Measurements from ENCODE around the gene OPN1MW. TPM values are rescaled to one million over a fixed set of nuclear protein-coding genes. Genes with fewer than 3 reads are reported as not detected.
"Not testable (repeated sequence)": the region's sequence is repeated elsewhere in the genome, so short reads cannot be mapped to it uniquely, and the experiment has no call there.

OPN1MW gene
- not detected for polyA plus RNA-seq
- long read RNA-seq, donor 1, result 0 reads
- long read RNA-seq, donor 2, result 0 reads
- long read RNA-seq, donor 3, result 0 reads
- long read RNA-seq, donor 4, result 0 reads
- long read RNA-seq, donor 5, result 0 reads
- long read RNA-seq, donor 6, result 0 reads
- long read RNA-seq, donor 7, result 0 reads
- long read RNA-seq, donor 8, result 0 reads
- long read RNA-seq, donor 9, result 0 reads
- long read RNA-seq, donor 10, result 0 reads
- long read RNA-seq, donor 11, result 0 reads

- DNase-seq; H3K27me3 ChIP-seq (ENCODE audit: control insufficient read depth, insufficient read depth, low read length); H3K4me3 ChIP-seq (ENCODE audit: low read length); H3K9me3 ChIP-seq (ENCODE audit: control insufficient read depth, low read depth, low read length); H3K27ac ChIP-seq (ENCODE audit: low read length); H3K4me1 ChIP-seq (ENCODE audit: control insufficient read depth, insufficient read depth, low read length); H3K36me3 ChIP-seq (ENCODE audit: control insufficient read depth, insufficient read depth, low read length): not testable (repeated sequence)
- WGBS (ENCODE audit: insufficient coverage, low lambda C conversion rate), result no CpG with 5 or more reads among the region's 14 CpGs
Observed at GRCh38 chrX:154182296-154182695, at the start of gene OPN1MW. TSS of gene OPN1MW (plus strand) at chrX:154182596. CDS start at chrX:154182678, 82 bp downstream.

- Histone ChIP-seq H3K4me3 (ENCODE audit: low read length) (no peak overlapping the region), H3K36me3 (ENCODE audit: control insufficient read depth, insufficient read depth, low read length) (no peaks in the 10 kb centered on the region), H3K9me3 (ENCODE audit: control insufficient read depth, low read depth, low read length) (no peaks in the 10 kb centered on the region), H3K27me3 (ENCODE audit: control insufficient read depth, insufficient read depth, low read length) (no peaks in the 10 kb centered on the region), H3K27ac (ENCODE audit: low read length) (no peak overlapping the region), H3K4me1 (ENCODE audit: control insufficient read depth, insufficient read depth, low read length) (no peaks in the 10 kb centered on the region)
- WGBS (ENCODE audit: insufficient coverage, low lambda C conversion rate), result no CpG with 5 or more reads among the region's 7 CpGs
- peak in 1 of 2 donors; percentile 3 for DNase-seq
Observed at GRCh38 chrX:154135458-154136229, 46.8 kb upstream of the OPN1MW start.

GRCh38 chrX:154136627-154137161 lies 45.7 kb upstream of the OPN1MW start:
- no CpG with 5 or more reads among the region's 44 CpGs for WGBS (ENCODE audit: insufficient coverage, low lambda C conversion rate)
- H3K4me1 ChIP-seq (ENCODE audit: control insufficient read depth, insufficient read depth, low read length), result no peaks in the 10 kb centered on the region
- H3K27ac ChIP-seq (ENCODE audit: low read length), result no peak overlapping the region
- no peaks in the 10 kb centered on the region for H3K36me3 ChIP-seq (ENCODE audit: control insufficient read depth, insufficient read depth, low read length)
- peak overlapping the region; percentile 16 for H3K4me3 ChIP-seq (ENCODE audit: low read length)
- no peaks in the 10 kb centered on the region for H3K27me3 ChIP-seq (ENCODE audit: control insufficient read depth, insufficient read depth, low read length)
- DNase-seq, result peak; percentile 20 to 55
- no peaks in the 10 kb centered on the region for H3K9me3 ChIP-seq (ENCODE audit: control insufficient read depth, low read depth, low read length)

GRCh38 chrX:154138857-154139256 lies 43.5 kb upstream of the OPN1MW start:
- Histone ChIP-seq H3K27ac (ENCODE audit: low read length) (no peak overlapping the region), H3K4me1 (ENCODE audit: control insufficient read depth, insufficient read depth, low read length) (no peaks in the 10 kb centered on the region), H3K4me3 (ENCODE audit: low read length) (no peak overlapping the region), H3K36me3 (ENCODE audit: control insufficient read depth, insufficient read depth, low read length) (no peaks in the 10 kb centered on the region), H3K27me3 (ENCODE audit: control insufficient read depth, insufficient read depth, low read length) (no peaks in the 10 kb centered on the region), H3K9me3 (ENCODE audit: control insufficient read depth, low read depth, low read length) (no peaks in the 10 kb centered on the region)
- DNase-seq, result no peak
- WGBS (ENCODE audit: insufficient coverage, low lambda C conversion rate), result 90% methylated on average over 2 of the region's 10 CpGs

- no CpG with 5 or more reads among the region's 12 CpGs for WGBS (ENCODE audit: insufficient coverage, low lambda C conversion rate)
- no peak overlapping the region for H3K4me3 ChIP-seq (ENCODE audit: low read length)
- no peaks in the 10 kb centered on the region for H3K27me3 ChIP-seq (ENCODE audit: control insufficient read depth, insufficient read depth, low read length)
- no peaks in the 10 kb centered on the region for H3K36me3 ChIP-seq (ENCODE audit: control insufficient read depth, insufficient read depth, low read length)
- no peaks in the 10 kb centered on the region for H3K4me1 ChIP-seq (ENCODE audit: control insufficient read depth, insufficient read depth, low read length)
- no peak overlapping the region for H3K27ac ChIP-seq (ENCODE audit: low read length)
- no peaks in the 10 kb centered on the region for H3K9me3 ChIP-seq (ENCODE audit: control insufficient read depth, low read depth, low read length)
- no peak for DNase-seq
Observed at GRCh38 chrX:154140206-154140605, 42.2 kb upstream of the OPN1MW start.

- no peaks in the 10 kb centered on the region for H3K27me3 ChIP-seq (ENCODE audit: control insufficient read depth, insufficient read depth, low read length)
- H3K27ac ChIP-seq (ENCODE audit: low read length), result no peak overlapping the region
- H3K4me3 ChIP-seq (ENCODE audit: low read length), result no peak overlapping the region
- no peaks in the 10 kb centered on the region for H3K4me1 ChIP-seq (ENCODE audit: control insufficient read depth, insufficient read depth, low read length)
- H3K9me3 ChIP-seq (ENCODE audit: control insufficient read depth, low read depth, low read length), result no peaks in the 10 kb centered on the region
- no peaks in the 10 kb centered on the region for H3K36me3 ChIP-seq (ENCODE audit: control insufficient read depth, insufficient read depth, low read length)
- whole genome bisulfite sequencing (ENCODE audit: insufficient coverage, low lambda C conversion rate), result no CpG with 5 or more reads among the region's 10 CpGs
- no peak for DNase-seq
Observed at GRCh38 chrX:154140742-154141141, 41.7 kb upstream of the OPN1MW start.

GRCh38 chrX:154142386-154142785 lies 40.0 kb upstream of the OPN1MW start:
- H3K27ac ChIP-seq (ENCODE audit: low read length), result no peak overlapping the region

GRCh38 chrX:154142950-154143745 lies 39.2 kb upstream of the OPN1MW start:
- no CpG with 5 or more reads among the region's 23 CpGs for WGBS (ENCODE audit: insufficient coverage, low lambda C conversion rate)
- no peaks in the 10 kb centered on the region for H3K9me3 ChIP-seq (ENCODE audit: control insufficient read depth, low read depth, low read length)
- H3K4me3 ChIP-seq (ENCODE audit: low read length), result no peak overlapping the region
- H3K27me3 ChIP-seq (ENCODE audit: control insufficient read depth, insufficient read depth, low read length), result no peaks in the 10 kb centered on the region
- no peak overlapping the region for H3K27ac ChIP-seq (ENCODE audit: low read length)
- H3K36me3 ChIP-seq (ENCODE audit: control insufficient read depth, insufficient read depth, low read length), result no peaks in the 10 kb centered on the region
- H3K4me1 ChIP-seq (ENCODE audit: control insufficient read depth, insufficient read depth, low read length), result no peaks in the 10 kb centered on the region
- DNase-seq, result no peak

More at GRCh38 chrX:154142386-154142785, 40.0 kb upstream of the OPN1MW start:
- no peaks in the 10 kb centered on the region for H3K4me1 ChIP-seq (ENCODE audit: control insufficient read depth, insufficient read depth, low read length)
- H3K9me3 ChIP-seq (ENCODE audit: control insufficient read depth, low read depth, low read length), result no peaks in the 10 kb centered on the region
- no CpG with 5 or more reads among the region's 8 CpGs for WGBS (ENCODE audit: insufficient coverage, low lambda C conversion rate)
- H3K36me3 ChIP-seq (ENCODE audit: control insufficient read depth, insufficient read depth, low read length), result no peaks in the 10 kb centered on the region
- H3K27me3 ChIP-seq (ENCODE audit: control insufficient read depth, insufficient read depth, low read length), result no peaks in the 10 kb centered on the region
- H3K4me3 ChIP-seq (ENCODE audit: low read length), result no peak overlapping the region
- no peak for DNase-seq

- H3K36me3 ChIP-seq (ENCODE audit: control insufficient read depth, insufficient read depth, low read length); H3K27ac ChIP-seq (ENCODE audit: low read length); H3K9me3 ChIP-seq (ENCODE audit: control insufficient read depth, low read depth, low read length); H3K4me3 ChIP-seq (ENCODE audit: low read length); H3K4me1 ChIP-seq (ENCODE audit: control insufficient read depth, insufficient read depth, low read length); H3K27me3 ChIP-seq (ENCODE audit: control insufficient read depth, insufficient read depth, low read length); DNase-seq: not testable (repeated sequence)
- no CpG with 5 or more reads among the region's 15 CpGs for WGBS (ENCODE audit: insufficient coverage, low lambda C conversion rate)
Observed at GRCh38 chrX:154144010-154144409, 38.4 kb upstream of the OPN1MW start, which contains the start of gene OPN1LW. TSS of gene OPN1LW (plus strand) at chrX:154144243. CDS start at chrX:154144284, 41 bp downstream.

- H3K4me1 ChIP-seq (ENCODE audit: control insufficient read depth, insufficient read depth, low read length); H3K4me3 ChIP-seq (ENCODE audit: low read length); H3K9me3 ChIP-seq (ENCODE audit: control insufficient read depth, low read depth, low read length); H3K36me3 ChIP-seq (ENCODE audit: control insufficient read depth, insufficient read depth, low read length); DNase-seq; H3K27ac ChIP-seq (ENCODE audit: low read length); H3K27me3 ChIP-seq (ENCODE audit: control insufficient read depth, insufficient read depth, low read length): not testable (repeated sequence)
- WGBS (ENCODE audit: insufficient coverage, low lambda C conversion rate), result no CpG with 5 or more reads among the region's 6 CpGs
Observed at GRCh38 chrX:154151030-154151429, 31.4 kb upstream of the OPN1MW start.
